GM19351 (cell line): ENCODE measurements around the gene AMHR2.
A peak's percentile ranks its signal among the peaks of the same experiment; 100 is the strongest.
"Not testable (repeated sequence)": the region's sequence is repeated elsewhere in the genome, so short reads cannot be mapped to it uniquely, and the experiment has no call there.

Source experiments
- ATAC-seq: cut with Tn5 transposase; IDR thresholded peaks from one replicate; pipeline ENCODE4 v1.9.1; 2021; ENCODE audit warnings: mild to moderate bottlenecking, moderate library complexity; ENCODE audit not compliant: unreplicated experiment

Gene AMHR2

DNA sequence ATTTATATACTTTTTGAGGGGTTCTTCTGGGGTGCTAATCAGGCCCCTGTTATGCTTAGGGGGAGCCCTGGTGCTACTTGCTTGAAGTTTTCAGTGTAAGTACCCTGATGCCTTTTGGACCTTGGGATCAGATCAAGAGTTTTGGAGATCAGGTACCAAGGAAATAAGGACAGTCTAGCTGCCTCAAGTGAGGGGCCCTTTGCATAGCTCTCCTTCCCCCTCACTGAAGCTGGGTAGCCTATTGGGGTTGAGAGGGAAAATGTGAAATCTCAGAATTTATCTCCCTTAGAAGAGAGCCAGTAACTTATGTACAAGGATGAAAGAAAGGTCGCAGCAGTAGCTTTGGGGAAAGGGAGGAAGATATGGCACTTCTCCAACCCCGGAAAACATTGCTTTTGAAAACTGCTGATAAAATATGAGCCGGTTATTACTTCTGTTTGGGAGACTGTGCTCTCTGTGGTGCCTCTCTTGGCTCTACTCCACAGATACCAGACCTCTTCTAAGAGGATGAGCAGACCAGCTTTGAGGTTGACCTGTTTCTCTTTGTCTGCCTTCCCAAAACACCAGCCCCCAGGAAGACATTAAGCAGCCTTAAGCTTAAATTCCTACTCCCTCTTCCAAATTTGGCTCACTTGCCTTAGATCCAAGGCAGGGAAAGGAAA lies 8.8 kb upstream of the AMHR2 start:
- no peak for ATAC-seq

GRCh38 chr12:53415752-53416389 lies 7.8 kb upstream of the AMHR2 start:
- ATAC-seq = not testable (repeated sequence)

DNA sequence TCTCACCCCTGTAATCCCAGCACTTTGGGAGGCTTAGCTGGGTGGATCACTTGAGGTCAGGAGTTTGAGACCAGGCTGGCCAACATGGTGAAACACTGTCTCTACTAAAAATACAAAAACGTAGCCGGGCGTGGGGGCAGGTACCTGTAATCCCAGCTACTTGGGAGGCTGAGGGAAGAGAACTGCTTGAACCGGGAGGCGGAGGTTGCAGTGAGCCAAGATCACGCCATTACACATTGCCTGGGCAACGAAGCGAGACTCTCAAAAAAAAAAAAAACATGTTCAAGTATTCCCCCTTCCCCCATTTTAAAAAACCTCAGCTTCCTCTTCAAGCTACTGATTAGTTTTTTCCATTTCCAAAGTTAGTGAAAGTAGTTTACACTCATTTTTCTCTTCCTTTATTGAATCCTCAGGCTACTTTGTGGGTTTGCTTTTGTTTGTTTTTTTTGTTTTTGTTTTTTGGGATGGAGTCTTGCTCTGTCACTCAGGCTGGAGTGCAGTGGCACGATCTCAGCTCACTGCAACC lies 6.3 kb upstream of the AMHR2 start:
- ATAC-seq = not testable (repeated sequence)

DNA sequence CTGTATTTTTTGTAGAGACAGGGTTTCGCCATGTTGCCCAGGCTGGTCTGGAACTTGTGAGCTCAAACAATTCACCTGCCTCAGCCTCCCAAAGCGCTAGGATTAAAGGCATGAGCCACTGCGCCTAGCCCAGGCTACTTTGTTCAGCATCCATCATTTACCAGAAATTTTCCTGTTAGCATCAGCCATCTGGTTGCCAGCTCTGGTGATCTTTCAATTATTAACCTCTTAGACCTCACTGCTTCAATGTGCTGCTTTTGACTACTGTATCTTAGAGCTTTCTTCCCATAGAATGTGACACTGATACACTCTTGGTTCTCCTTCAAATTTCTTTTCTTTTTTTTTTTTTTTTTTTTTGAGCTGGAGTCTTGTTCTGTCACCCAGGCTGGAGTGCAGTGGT lies 5.4 kb upstream of the AMHR2 start:
- ATAC-seq = no peak

GRCh38 chr12:53419756-53420155 lies 3.9 kb upstream of the AMHR2 start:
- ATAC-seq = no peak

- ATAC-seq = not testable (repeated sequence)
These were observed 1.4 kb upstream of the AMHR2 start for GRCh38 chr12:53422247-53422646.

GRCh38 chr12:53424626-53425514 lies 1.2 kb downstream of the AMHR2 start:
- no peak for ATAC-seq

DNA sequence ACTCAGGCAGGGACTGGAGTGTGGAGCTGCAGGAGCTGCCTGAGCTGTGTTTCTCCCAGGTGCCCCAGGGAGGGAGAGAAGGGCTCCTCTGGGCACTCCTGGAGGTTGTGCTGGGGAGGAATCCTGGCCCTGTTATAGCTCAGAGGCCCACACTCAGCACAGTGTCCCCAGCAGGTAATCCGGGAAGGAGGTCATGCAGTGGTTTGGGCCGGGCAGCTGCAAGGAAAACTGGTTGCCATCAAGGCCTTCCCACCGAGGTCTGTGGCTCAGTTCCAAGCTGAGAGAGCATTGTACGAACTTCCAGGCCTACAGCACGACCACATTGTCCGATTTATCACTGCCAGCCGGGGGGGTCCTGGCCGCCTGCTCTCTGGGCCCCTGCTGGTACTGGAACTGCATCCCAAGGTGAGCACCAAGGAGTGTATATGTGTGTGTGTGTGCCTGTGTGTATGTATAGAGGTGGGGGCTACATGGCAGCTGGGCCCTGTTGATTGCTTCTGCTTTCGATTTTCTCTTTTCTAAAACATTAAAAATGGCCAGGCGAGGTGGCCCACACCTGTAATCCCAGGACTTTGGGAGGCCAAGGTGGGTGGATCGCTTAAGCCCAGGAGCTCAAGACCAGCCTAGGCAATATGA lies 2.0 kb downstream of the AMHR2 start:
- no peak for ATAC-seq

DNA sequence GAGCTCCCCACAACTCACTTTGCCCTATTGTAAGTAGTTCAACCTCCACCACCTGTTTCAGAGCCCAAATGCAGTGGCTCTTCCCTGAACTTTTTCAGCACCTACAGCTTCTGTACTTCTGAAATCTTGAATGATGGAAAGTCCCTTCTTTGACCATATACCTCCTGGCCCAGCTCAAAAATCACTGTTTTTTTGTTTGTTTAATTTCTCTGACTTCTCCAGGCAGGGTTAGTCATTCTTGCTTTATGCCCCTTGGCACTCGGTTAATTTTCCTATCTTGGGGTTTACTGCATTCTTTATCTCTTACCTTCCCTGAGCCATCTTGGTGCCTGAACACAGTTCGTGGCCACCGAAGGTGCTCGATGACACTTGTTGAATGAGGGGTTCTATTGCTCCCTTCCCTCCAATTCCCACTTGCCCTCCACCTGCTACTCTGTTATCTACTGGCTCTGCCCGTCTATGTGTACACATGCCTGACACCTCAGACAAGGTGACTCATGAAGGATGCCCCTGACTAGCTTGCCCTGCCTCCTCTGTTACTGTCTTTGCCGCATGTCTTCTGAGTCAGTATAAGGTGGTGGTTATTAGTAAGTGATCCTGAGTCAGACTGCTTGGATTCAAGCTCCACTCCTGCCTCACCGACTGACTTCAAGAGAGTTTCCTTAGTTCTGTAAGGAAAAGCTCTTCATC lies 4.4 kb downstream of the AMHR2 start:
- no peak for ATAC-seq

GRCh38 chr12:53428741-53429140 lies 5.1 kb downstream of the AMHR2 start:
- ATAC-seq = no peak

DNA sequence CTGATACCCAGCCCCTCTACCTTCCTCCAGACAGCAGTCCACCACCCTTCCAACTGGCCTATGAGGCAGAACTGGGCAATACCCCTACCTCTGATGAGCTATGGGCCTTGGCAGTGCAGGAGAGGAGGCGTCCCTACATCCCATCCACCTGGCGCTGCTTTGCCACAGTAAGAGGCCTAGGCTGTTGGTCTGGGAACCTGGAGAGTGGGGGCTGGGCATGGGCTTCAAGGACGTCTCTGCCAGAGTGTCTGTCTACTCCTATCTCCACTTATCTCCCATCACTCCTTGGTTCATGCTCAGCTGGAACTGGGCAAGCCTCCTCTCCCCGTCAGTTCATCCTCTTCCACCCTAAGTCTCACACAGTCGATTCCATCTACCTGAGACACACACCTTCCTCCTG lies 6.5 kb downstream of the AMHR2 start:
- no peak for ATAC-seq

DNA sequence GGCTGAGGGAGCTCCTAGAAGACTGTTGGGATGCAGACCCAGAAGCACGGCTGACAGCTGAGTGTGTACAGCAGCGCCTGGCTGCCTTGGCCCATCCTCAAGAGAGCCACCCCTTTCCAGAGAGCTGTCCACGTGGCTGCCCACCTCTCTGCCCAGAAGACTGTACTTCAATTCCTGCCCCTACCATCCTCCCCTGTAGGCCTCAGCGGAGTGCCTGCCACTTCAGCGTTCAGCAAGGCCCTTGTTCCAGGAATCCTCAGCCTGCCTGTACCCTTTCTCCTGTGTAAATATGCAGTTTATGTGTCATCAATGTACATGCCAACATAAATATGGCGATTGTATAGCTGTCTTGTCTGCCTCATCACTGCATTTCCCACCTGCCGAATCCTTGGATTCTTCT lies 7.5 kb downstream of the AMHR2 start:
- ATAC-seq = no peak

GRCh38 chr12:53435326-53435725 lies 11.7 kb downstream of the AMHR2 start:
- not testable (repeated sequence) for ATAC-seq

- ATAC-seq = not testable (repeated sequence)
These were observed 15.9 kb downstream of the AMHR2 start for GRCh38 chr12:53439582-53439981.

- peak; percentile 99 for ATAC-seq
These were observed 17.6 kb downstream of the AMHR2 start, which contains the start of gene PRR13 for GRCh38 chr12:53441040-53441833. Gene PRR13 (plus strand): TSS chr12:53441734. CDS start chr12:53442715, 981 bp downstream.

- no peak for ATAC-seq
These were observed 20.3 kb downstream of the AMHR2 start for GRCh38 chr12:53443955-53444354.

- not testable (repeated sequence) for ATAC-seq
These were observed 21.1 kb downstream of the AMHR2 start for GRCh38 chr12:53444593-53445325.

- no peak for ATAC-seq
These were observed 27.3 kb downstream of the AMHR2 start for GRCh38 chr12:53450936-53451335.

GRCh38 chr12:53451661-53452158 lies 28.1 kb downstream of the AMHR2 start, which contains the start of gene PCBP2:
Gene PCBP2 (plus strand): TSS chr12:53452102. CDS start chr12:53454801, 2,699 bp downstream.
- peak; percentile 97 for ATAC-seq
